ENCODE measurements around the gene PPFIA4. TPM values are rescaled to one million over a fixed set of nuclear protein-coding genes. Genes with fewer than 3 reads are reported as not detected.
"Not testable (repeated sequence)": the region's sequence is repeated elsewhere in the genome, so short reads cannot be mapped to it uniquely, and the experiment has no call there.

PPFIA4 gene
- total RNA-seq, 2 donors from 2014 or later, result 2.0 to 3.1 TPM

- intact Hi-C loops (cut with DNase I), result no loop called here
- no peak for DNase-seq (ENCODE audit: low spot score)
These were observed 17.1 kb upstream of the PPFIA4 start for GRCh38 chr1:203009185-203009584.

- DNase-seq (ENCODE audit: low spot score), result no peak
- intact Hi-C loops (cut with DNase I), result no loop called here
These were observed 14.7 kb upstream of the PPFIA4 start for GRCh38 chr1:203011582-203011981.

GRCh38 chr1:203017061-203017460 is 9.2 kb upstream of the PPFIA4 start:
- intact Hi-C loops (cut with DNase I), result no loop called here
- DNase-seq (ENCODE audit: low spot score), result no peak

- no peak for DNase-seq (ENCODE audit: low spot score)
- intact Hi-C loops (cut with DNase I), result no loop called here
These were observed 8.6 kb upstream of the PPFIA4 start for GRCh38 chr1:203017692-203018091.

GRCh38 chr1:203022855-203023254 is 3.4 kb upstream of the PPFIA4 start:
- DNase-seq (ENCODE audit: low spot score), result not testable (repeated sequence)
- intact Hi-C loops (cut with DNase I), result loop anchor here in 1 of 2 donors (5.0 kb wide), 1 partner anchor 831 kb away; the partner anchor contains the start of gene LGR6

- DNase-seq (ENCODE audit: low spot score), result no peak
- intact Hi-C loops (cut with DNase I), result no loop called here
These were observed 633 bp upstream of the PPFIA4 start for GRCh38 chr1:203025686-203026030.

- intact Hi-C loops (cut with DNase I), result no loop called here
- DNase-seq (ENCODE audit: low spot score), result no peak
These were observed 674 bp downstream of the PPFIA4 start for GRCh38 chr1:203026666-203027663.

- intact Hi-C loops (cut with DNase I), result no loop called here
- no peak for DNase-seq (ENCODE audit: low spot score)
These were observed 1.9 kb downstream of the PPFIA4 start for GRCh38 chr1:203028067-203028783.

- intact Hi-C loops (cut with DNase I), result no loop called here
- no peak for DNase-seq (ENCODE audit: low spot score)
These were observed 2.7 kb downstream of the PPFIA4 start for GRCh38 chr1:203028784-203029553.

- intact Hi-C loops (cut with DNase I), result no loop called here
- no peak for DNase-seq (ENCODE audit: low spot score)
These were observed 5.2 kb downstream of the PPFIA4 start for GRCh38 chr1:203031467-203031866.

GRCh38 chr1:203033287-203033686 is 7.0 kb downstream of the PPFIA4 start:
- no peak for DNase-seq (ENCODE audit: low spot score)
- intact Hi-C loops (cut with DNase I), result no loop called here

GRCh38 chr1:203033917-203034316 is 7.6 kb downstream of the PPFIA4 start:
- intact Hi-C loops (cut with DNase I), result no loop called here
- DNase-seq (ENCODE audit: low spot score), result no peak

- no peak for DNase-seq (ENCODE audit: low spot score)
- intact Hi-C loops (cut with DNase I), result loop anchor here in 1 of 2 donors (5.0 kb wide), 1 partner anchor 183 kb away; no protein-coding TSS in a partner anchor
These were observed 8.3 kb downstream of the PPFIA4 start for GRCh38 chr1:203034422-203035110.

GRCh38 chr1:203035111-203036000 is 9.1 kb downstream of the PPFIA4 start:
- DNase-seq (ENCODE audit: low spot score), result no peak
- intact Hi-C loops (cut with DNase I), result loop anchor here in 1 of 2 donors (5.0 kb wide), 1 partner anchor 182 kb away; no protein-coding TSS in a partner anchor

- no peak for DNase-seq (ENCODE audit: low spot score)
- intact Hi-C loops (cut with DNase I), result loop anchor here in 1 of 2 donors (5.0 kb wide), 1 partner anchor 181 kb away; no protein-coding TSS in a partner anchor
These were observed 9.8 kb downstream of the PPFIA4 start for GRCh38 chr1:203036135-203036534.

- DNase-seq (ENCODE audit: low spot score), result no peak
- intact Hi-C loops (cut with DNase I), result loop anchor here in 1 of 2 donors (5.0 kb wide), 1 partner anchor 181 kb away; no protein-coding TSS in a partner anchor
These were observed 10.2 kb downstream of the PPFIA4 start for GRCh38 chr1:203036537-203036936.

GRCh38 chr1:203037509-203038190 is 11.4 kb downstream of the PPFIA4 start:
- intact Hi-C loops (cut with DNase I), result loop anchor here in 1 of 2 donors (5.0 kb wide), 1 partner anchor 180 kb away; no protein-coding TSS in a partner anchor
- DNase-seq (ENCODE audit: low spot score), result no peak
